ENCODE results near the gene HELZ.

- TF ChIP-seq, protein P1, sequence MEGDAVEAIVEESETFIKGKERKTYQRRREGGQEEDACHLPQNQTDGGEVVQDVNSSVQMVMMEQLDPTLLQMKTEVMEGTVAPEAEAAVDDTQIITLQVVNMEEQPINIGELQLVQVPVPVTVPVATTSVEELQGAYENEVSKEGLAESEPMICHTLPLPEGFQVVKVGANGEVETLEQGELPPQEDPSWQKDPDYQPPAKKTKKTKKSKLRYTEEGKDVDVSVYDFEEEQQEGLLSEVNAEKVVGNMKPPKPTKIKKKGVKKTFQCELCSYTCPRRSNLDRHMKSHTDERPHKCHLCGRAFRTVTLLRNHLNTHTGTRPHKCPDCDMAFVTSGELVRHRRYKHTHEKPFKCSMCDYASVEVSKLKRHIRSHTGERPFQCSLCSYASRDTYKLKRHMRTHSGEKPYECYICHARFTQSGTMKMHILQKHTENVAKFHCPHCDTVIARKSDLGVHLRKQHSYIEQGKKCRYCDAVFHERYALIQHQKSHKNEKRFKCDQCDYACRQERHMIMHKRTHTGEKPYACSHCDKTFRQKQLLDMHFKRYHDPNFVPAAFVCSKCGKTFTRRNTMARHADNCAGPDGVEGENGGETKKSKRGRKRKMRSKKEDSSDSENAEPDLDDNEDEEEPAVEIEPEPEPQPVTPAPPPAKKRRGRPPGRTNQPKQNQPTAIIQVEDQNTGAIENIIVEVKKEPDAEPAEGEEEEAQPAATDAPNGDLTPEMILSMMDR (IDR thresholded peaks at IDR 0.05 in 8 of 11, conservative IDR thresholded peaks at IDR 0.05 in 3 of 11): no peak
- TF ChIP-seq POLR2A (IDR thresholded peaks at IDR 0.05): no peak
Measured at GRCh38 chr17:67051837-67052236, 193.2 kb downstream of the HELZ start.
